D721Med (cell line): ENCODE results near the gene SLC26A2.

ENCODE experiments used
- DNase-seq: peaks from one replicate; pipeline ENCODE4 v3.0.0; 2011; ENCODE audit warnings: low spot score; ENCODE audit not compliant: insufficient read length
- FAIRE-seq: peaks from 2 replicates; lab custom pipeline; 2011; peaks lifted over from hg19 to GRCh38; lab: Jason Lieb, UNC
- CTCF ChIP-seq: IDR thresholded peaks from 2 replicates; pipeline ENCODE4 v1.5.1; 2012; ENCODE audit warnings: mild to moderate bottlenecking, control low read depth; ENCODE audit not compliant: insufficient read depth; ENCODE audit errors: missing control alignments

Gene SLC26A2

GRCh38 chr5:149930749-149931574, 29.6 kb upstream of the SLC26A2 start:
- DNase-seq (no peak), FAIRE-seq (no peak)
- no peak for TF ChIP-seq CTCF

- FAIRE-seq (no peak), DNase-seq (no peak)
- no peak for TF ChIP-seq CTCF
Observed at GRCh38 chr5:149931992-149932436, 28.5 kb upstream of the SLC26A2 start.

GRCh38 chr5:149932445-149933350, 27.9 kb upstream of the SLC26A2 start:
- no peak for DNase-seq
- no peak for TF ChIP-seq CTCF

GRCh38 chr5:149935431-149935901, 25.1 kb upstream of the SLC26A2 start:
- TF ChIP-seq CTCF: no peak
- FAIRE-seq (no peak), DNase-seq (no peak)

More at GRCh38 chr5:149932445-149933350, 27.9 kb upstream of the SLC26A2 start:
- no peak for FAIRE-seq

GRCh38 chr5:149936044-149936699, 24.4 kb upstream of the SLC26A2 start:
- DNase-seq: no peak
- TF ChIP-seq CTCF: no peak
- FAIRE-seq: no peak

- no peak for DNase-seq
- TF ChIP-seq CTCF: no peak
- FAIRE-seq: no peak
Observed at GRCh38 chr5:149936700-149937091, 23.9 kb upstream of the SLC26A2 start.
